ENCODE data around the gene BRPF3. TPM values are rescaled to one million over a fixed set of nuclear protein-coding genes. Genes with fewer than 3 reads are reported as not detected.

Gene BRPF3
- total RNA-seq, 1 donor from 2014 or later: 19.2 TPM

GRCh38 chr6:36248980-36249379 lies 52.4 kb downstream of the BRPF3 start:
- Histone ChIP-seq H3K27me3 (ENCODE audit: control insufficient read depth, insufficient read depth, low read length) (no peaks in the 10 kb centered on the region), H3K4me3 (ENCODE audit: low read depth, low read length) (no peak overlapping the region), H3K36me3 (ENCODE audit: control insufficient read depth, insufficient read depth, low read length) (no peaks in the 10 kb centered on the region)
- no peak for TF ChIP-seq CTCF (IDR thresholded peaks at IDR 0.05; ENCODE audit: insufficient read depth, low read length, poor library complexity, severe bottlenecking)
- no peak for DNase-seq (ENCODE audit: low read depth)

DNA sequence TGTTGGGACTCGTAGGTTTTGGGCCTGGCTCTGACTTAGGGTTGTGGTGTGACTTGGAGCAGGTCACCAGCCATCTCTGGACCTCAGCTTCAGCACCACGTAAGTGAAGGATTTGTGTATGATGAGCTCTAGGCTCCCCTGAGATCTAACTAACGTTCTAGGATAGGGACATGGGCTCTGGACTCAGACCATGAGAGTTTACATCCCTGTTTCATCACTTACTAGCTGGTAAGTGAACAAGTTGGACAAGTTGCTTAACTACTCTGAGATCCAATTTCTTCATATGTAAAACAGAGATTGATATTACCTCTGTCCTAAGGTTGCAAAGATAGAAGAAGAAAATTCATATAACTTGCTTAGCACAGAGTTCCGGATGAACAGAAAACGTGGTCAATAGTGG lies 53.0 kb downstream of the BRPF3 start:
- Histone ChIP-seq H3K4me3 (ENCODE audit: low read depth, low read length) (no peak overlapping the region), H3K27me3 (ENCODE audit: control insufficient read depth, insufficient read depth, low read length) (no peaks in the 10 kb centered on the region), H3K36me3 (ENCODE audit: control insufficient read depth, insufficient read depth, low read length) (no peaks in the 10 kb centered on the region)
- DNase-seq (ENCODE audit: low read depth): no peak
- TF ChIP-seq CTCF (IDR thresholded peaks at IDR 0.05; ENCODE audit: insufficient read depth, low read length, poor library complexity, severe bottlenecking): no peak

- no peaks in the 10 kb centered on the region for H3K27me3 ChIP-seq (ENCODE audit: control insufficient read depth, insufficient read depth, low read length)
- no peaks in the 10 kb centered on the region for H3K36me3 ChIP-seq (ENCODE audit: control insufficient read depth, insufficient read depth, low read length)
- TF ChIP-seq CTCF (IDR thresholded peaks at IDR 0.05; ENCODE audit: insufficient read depth, low read length, poor library complexity, severe bottlenecking): no peak
- no peak for DNase-seq (ENCODE audit: low read depth)
- no peak overlapping the region for H3K4me3 ChIP-seq (ENCODE audit: low read depth, low read length)
These were observed 55.5 kb downstream of the BRPF3 start for GRCh38 chr6:36252005-36252404.

GRCh38 chr6:36263390-36264000 lies 67.0 kb downstream of the BRPF3 start:
- H3K27me3 ChIP-seq (ENCODE audit: control insufficient read depth, insufficient read depth, low read length): peaks cover 2% of the 10 kb centered on the region
- H3K36me3 ChIP-seq (ENCODE audit: control insufficient read depth, insufficient read depth, low read length): no peaks in the 10 kb centered on the region
- no peak overlapping the region for H3K4me3 ChIP-seq (ENCODE audit: low read depth, low read length)
- DNase-seq (ENCODE audit: low read depth): no peak
- TF ChIP-seq CTCF (IDR thresholded peaks at IDR 0.05; ENCODE audit: insufficient read depth, low read length, poor library complexity, severe bottlenecking): no peak

GRCh38 chr6:36265744-36266143 lies 69.2 kb downstream of the BRPF3 start:
- Histone ChIP-seq H3K27me3 (ENCODE audit: control insufficient read depth, insufficient read depth, low read length) (peaks cover 7% of the 10 kb centered on the region), H3K36me3 (ENCODE audit: control insufficient read depth, insufficient read depth, low read length) (no peaks in the 10 kb centered on the region), H3K4me3 (ENCODE audit: low read depth, low read length) (no peak overlapping the region)
- no peak for TF ChIP-seq CTCF (IDR thresholded peaks at IDR 0.05; ENCODE audit: insufficient read depth, low read length, poor library complexity, severe bottlenecking)
- no peak for DNase-seq (ENCODE audit: low read depth)
